ENCODE data around the gene PRDM10. TPM values are rescaled to one million over a fixed set of nuclear protein-coding genes. Genes with fewer than 3 reads are reported as not detected.

The PRDM10 gene
- total and polyA plus RNA-seq, 8 donors: 1.7 to 148 (median 7.0) TPM

- intact Hi-C loops (cut with DNase I; ENCODE audit: low total_unique reads): no loop called here
- Histone ChIP-seq H3K36me3 (no peaks in the 10 kb centered on the region), H3K27me3 (no peaks in the 10 kb centered on the region), H3K4me3 (no peak overlapping the region), H3K27ac (no peak overlapping the region), H3K9me3 (no peaks in the 10 kb centered on the region), H3K4me1 (no peaks in the 10 kb centered on the region)
- TF ChIP-seq EP300 (IDR thresholded peaks at IDR 0.05): no peak
- TF ChIP-seq POLR2A (IDR thresholded peaks at IDR 0.05): no peak
- no peak for TF ChIP-seq POLR2AphosphoS5 (IDR thresholded peaks at IDR 0.05)
- no peak for TF ChIP-seq CTCF (IDR thresholded peaks at IDR 0.05)
- WGBS, 5 donors: 67 to 84% (median 81%) methylated on average over 8 of the region's 8 CpGs
- no peak for DNase-seq
These were observed 22.5 kb downstream of the PRDM10 start for GRCh38 chr11:129980086-129980485.

DNA sequence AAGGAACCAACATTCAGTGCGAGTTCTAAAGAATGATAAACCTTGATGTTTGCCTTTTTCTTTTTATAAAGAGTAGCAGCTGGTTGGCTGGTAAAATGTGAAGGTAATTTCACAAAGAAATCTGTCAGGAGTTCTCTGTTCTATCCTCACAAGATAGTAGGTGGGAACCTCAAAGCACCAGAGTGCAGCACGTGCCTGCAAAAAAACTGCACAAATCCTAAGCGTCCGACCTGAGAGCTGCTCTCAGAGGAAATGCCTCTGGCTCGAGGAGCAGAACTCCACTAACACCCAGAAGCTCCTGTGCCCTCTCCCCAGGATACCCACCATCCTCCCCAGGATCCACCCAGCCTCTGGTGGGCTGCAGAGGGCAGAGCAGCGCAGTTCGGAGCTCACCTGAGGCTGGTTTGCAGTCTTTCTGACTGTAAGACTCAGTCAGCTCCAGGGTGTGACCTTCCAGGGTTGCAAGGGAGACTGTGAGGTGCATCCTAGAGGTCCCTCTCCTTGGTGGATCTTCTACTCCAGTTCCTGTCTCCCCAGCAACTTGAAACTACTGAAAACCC, 23.5 kb downstream of the PRDM10 start:
- TF ChIP-seq EP300 (IDR thresholded peaks at IDR 0.05): no peak
- TF ChIP-seq CTCF (IDR thresholded peaks at IDR 0.05): no peak
- no peak for TF ChIP-seq POLR2AphosphoS5 (IDR thresholded peaks at IDR 0.05)
- no peak for TF ChIP-seq POLR2A (IDR thresholded peaks at IDR 0.05)
- Histone ChIP-seq H3K27ac (no peak overlapping the region), H3K4me1 (peaks cover 0 to 4% (median under 1%) of the 10 kb centered on the region in 4 donors), H3K27me3 (no peaks in the 10 kb centered on the region), H3K36me3 (no peaks in the 10 kb centered on the region), H3K4me3 (no peak overlapping the region), H3K9me3 (no peaks in the 10 kb centered on the region)
- DNase-seq: no peak
- 76 to 84% (median 83%) methylated on average over 7 of the region's 7 CpGs for WGBS, 5 donors
- intact Hi-C loops (cut with DNase I; ENCODE audit: low total_unique reads): no loop called here

DNA sequence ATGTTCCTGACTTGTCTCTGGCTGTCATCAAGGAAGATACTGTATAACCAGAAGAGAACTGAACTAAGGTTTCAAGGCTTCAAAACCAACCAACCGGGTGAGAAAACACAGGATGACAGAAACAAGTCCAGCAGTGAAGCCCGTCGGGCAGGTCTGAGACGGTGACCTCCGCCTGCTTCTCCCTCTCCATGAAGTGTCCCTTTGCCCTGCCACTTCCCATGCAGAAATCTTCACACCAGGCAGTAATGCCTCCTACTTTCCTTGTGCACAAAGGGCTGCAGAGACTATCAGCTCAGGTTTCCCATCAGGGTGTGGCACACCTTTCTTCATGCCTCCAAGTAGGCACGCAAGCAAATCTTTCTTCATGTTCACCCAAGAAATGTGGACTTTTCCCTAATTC, 24.2 kb downstream of the PRDM10 start:
- no peaks in the 10 kb centered on the region for H3K9me3 ChIP-seq
- 70 to 91% (median 87%) methylated on average over 6 of the region's 6 CpGs for WGBS, 5 donors
- no peaks in the 10 kb centered on the region for H3K36me3 ChIP-seq
- H3K27ac ChIP-seq: no peak overlapping the region
- H3K4me3 ChIP-seq: no peak overlapping the region
- intact Hi-C loops (cut with DNase I; ENCODE audit: low total_unique reads): no loop called here
- peaks cover 0 to 10% (median 3%) of the 10 kb centered on the region in 4 donors for H3K4me1 ChIP-seq
- peak in 1 of 2 donors; percentile 46 for DNase-seq
- TF ChIP-seq POLR2AphosphoS5 (IDR thresholded peaks at IDR 0.05) (no peak), POLR2A (IDR thresholded peaks at IDR 0.05) (no peak), CTCF (IDR thresholded peaks at IDR 0.05) (no peak), EP300 (IDR thresholded peaks at IDR 0.05) (no peak)
- no peaks in the 10 kb centered on the region for H3K27me3 ChIP-seq

DNA sequence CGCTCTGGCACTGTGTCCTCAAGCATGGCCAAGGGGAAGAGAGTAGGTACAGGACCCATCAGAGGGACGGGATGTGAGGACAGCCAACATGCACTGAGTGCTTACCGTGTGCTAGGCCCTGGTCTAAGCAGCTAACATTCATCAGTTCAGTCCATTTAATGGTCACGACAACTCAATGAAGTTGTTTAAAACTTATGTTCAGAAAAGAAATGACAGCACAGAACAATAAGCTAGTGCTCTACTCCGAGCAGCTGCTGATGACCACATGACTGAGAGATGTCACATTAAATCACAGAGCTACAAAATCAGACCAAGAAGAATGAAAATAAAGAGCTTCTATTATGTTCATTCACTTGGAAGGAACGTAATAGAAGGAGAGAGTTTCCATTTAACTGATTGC, 26.3 kb downstream of the PRDM10 start:
- no peaks in the 10 kb centered on the region for H3K27me3 ChIP-seq
- intact Hi-C loops (cut with DNase I; ENCODE audit: low total_unique reads): no loop called here
- no peak for DNase-seq
- no peaks in the 10 kb centered on the region for H3K36me3 ChIP-seq
- no peak overlapping the region for H3K27ac ChIP-seq
- WGBS, 5 donors: 84 to 93% (median 91%) methylated on average over 6 of the region's 6 CpGs
- TF ChIP-seq EP300 (IDR thresholded peaks at IDR 0.05) (no peak), POLR2A (IDR thresholded peaks at IDR 0.05) (no peak), POLR2AphosphoS5 (IDR thresholded peaks at IDR 0.05) (no peak), CTCF (IDR thresholded peaks at IDR 0.05) (no peak)
- H3K9me3 ChIP-seq: no peaks in the 10 kb centered on the region
- peaks cover 0 to 10% (median 3%) of the 10 kb centered on the region in 4 donors for H3K4me1 ChIP-seq
- no peak overlapping the region for H3K4me3 ChIP-seq
